Measurements from ENCODE around the gene AHRR. TPM values are rescaled to one million over a fixed set of nuclear protein-coding genes. Genes with fewer than 3 reads are reported as not detected.

The AHRR gene
- total and polyA plus RNA-seq, 2 of the 4 experiments (the other 2 are of a cell fraction) = 15.6 to 37.1 TPM

DNA sequence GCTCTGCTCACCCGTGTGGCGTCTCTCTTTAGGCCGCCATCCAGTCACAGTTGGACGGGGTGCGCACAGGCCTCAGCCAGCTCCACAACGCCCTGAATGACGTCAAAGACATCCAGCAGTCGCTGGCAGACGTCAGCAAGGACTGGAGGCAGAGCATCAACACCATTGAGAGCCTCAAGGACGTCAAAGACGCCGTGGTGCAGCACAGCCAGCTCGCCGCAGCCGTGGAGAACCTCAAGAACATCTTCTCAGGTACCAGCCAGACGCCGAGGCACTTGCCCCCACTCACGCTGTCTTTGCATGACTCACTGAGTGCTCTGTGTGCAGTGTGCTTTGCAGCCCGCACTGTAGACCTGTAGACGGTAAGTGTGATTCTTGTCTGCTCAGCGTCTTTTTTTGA lies 126.0 kb downstream of the AHRR start:
- H3K27me3 ChIP-seq (ENCODE audit: control insufficient read depth, insufficient read depth, low read length) = no peaks in the 10 kb centered on the region
- H3K4me1 ChIP-seq (ENCODE audit: control insufficient read depth, insufficient read depth, low read length) = peaks cover 7% of the 10 kb centered on the region; the same call in 1 of the 2 replicates
- H3K4me2 ChIP-seq (ENCODE audit: low read depth, low read length) = no peak overlapping the region
- no peak overlapping the region for H2AK9ac ChIP-seq (replicated peaks; ENCODE audit: low read depth, low read length, poor library complexity)
- no peak overlapping the region for H3K4me3 ChIP-seq (ENCODE audit: insufficient read depth, low read depth, low read length)
- peaks cover 15% of the 10 kb centered on the region; the same call in 1 of the 2 replicates for H4K20me1 ChIP-seq (ENCODE audit: insufficient read depth, low read length)
- H2BK20ac ChIP-seq (ENCODE audit: low read depth, low read length) = no peak overlapping the region
- no peak overlapping the region for H3K27ac ChIP-seq (ENCODE audit: insufficient read depth, low read length)
- H3K9me1 ChIP-seq (ENCODE audit: insufficient read depth, low read length) = no peaks in the 10 kb centered on the region; the same call in 1 of the 2 replicates
- no peak overlapping the region for H2BK5ac ChIP-seq (ENCODE audit: low read depth, low read length, poor library complexity, severe bottlenecking)
- TF ChIP-seq NFE2L2 (IDR thresholded peaks at IDR 0.05; ENCODE audit: low read depth, low read length) = no peak
- TF ChIP-seq POLR2A (IDR thresholded peaks at IDR 0.05; ENCODE audit: low read depth, low read length) = no peak
- no peak for TF ChIP-seq SMC3 (IDR thresholded peaks at IDR 0.05; ENCODE audit: low read depth, low read length)
- TF ChIP-seq BHLHE40 (IDR thresholded peaks at IDR 0.05; ENCODE audit: low read depth, low read length) = no peak
- no peak for TF ChIP-seq RCOR1 (IDR thresholded peaks at IDR 0.05; ENCODE audit: insufficient replicate concordance, low read length)
- TF ChIP-seq MXI1 (IDR thresholded peaks at IDR 0.05; ENCODE audit: borderline replicate concordance, low read depth, low read length) = no peak
- TF ChIP-seq RAD21 (IDR thresholded peaks at IDR 0.05; ENCODE audit: low read length) = no peak
- TF ChIP-seq MAFK (IDR thresholded peaks at IDR 0.05; ENCODE audit: low read depth, low read length) = no peak
- no peak for TF ChIP-seq MAZ (IDR thresholded peaks at IDR 0.05; ENCODE audit: borderline replicate concordance, low read depth, low read length)
- no peak for TF ChIP-seq CHD1 (IDR thresholded peaks at IDR 0.05; ENCODE audit: low read depth, low read length)
- TF ChIP-seq FOS (IDR thresholded peaks at IDR 0.05; ENCODE audit: low read depth, low read length) = no peak
- TF ChIP-seq, protein P1, sequence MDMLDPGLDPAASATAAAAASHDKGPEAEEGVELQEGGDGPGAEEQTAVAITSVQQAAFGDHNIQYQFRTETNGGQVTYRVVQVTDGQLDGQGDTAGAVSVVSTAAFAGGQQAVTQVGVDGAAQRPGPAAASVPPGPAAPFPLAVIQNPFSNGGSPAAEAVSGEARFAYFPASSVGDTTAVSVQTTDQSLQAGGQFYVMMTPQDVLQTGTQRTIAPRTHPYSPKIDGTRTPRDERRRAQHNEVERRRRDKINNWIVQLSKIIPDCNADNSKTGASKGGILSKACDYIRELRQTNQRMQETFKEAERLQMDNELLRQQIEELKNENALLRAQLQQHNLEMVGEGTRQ (IDR thresholded peaks at IDR 0.05; ENCODE audit: low read depth, low read length) = no peak
- no peak overlapping the region for H3K4ac ChIP-seq (ENCODE audit: low read depth, low read length)
- peaks cover 42 to 71% of the 10 kb centered on the region in 2 experiments for H3K79me1 ChIP-seq (ENCODE audit: low read depth in 1 of 2, low read length in 2 of 2)
- no peak overlapping the region for H3K56ac ChIP-seq (ENCODE audit: extremely low read depth, insufficient read depth, low read length)
- ATAC-seq (ENCODE audit: low read depth) = no peak
- no peak overlapping the region for H4K91ac ChIP-seq (ENCODE audit: insufficient read depth, low read depth, low read length)
- intact Hi-C loops (cut with micrococcal nuclease) (no loop called here), in situ Hi-C loops (cut with MboI; ENCODE audit: low sequenced_read_pairs) (no loop called here), dilution Hi-C loops (cut with HindIII; ENCODE audit: low sequenced_read_pairs, unreplicated experiment) (no loop called here)
- H3K18ac ChIP-seq (ENCODE audit: low read depth, low read length) = no peak overlapping the region
- 92% methylated on average over 14 of the region's 21 CpGs; no CpG with 5 or more reads in 1 of the 2 experiments for WGBS, 2 experiments (ENCODE audit: extremely low coverage in 2 of 2, insufficient read length in 1 of 2)
- ChIA-PET CTCF (interaction anchor here (0.6 to 1.3 kb wide), 5 partner anchors 17 to 129 kb away, joined by 3 to 5 read pairs (median 3); no protein-coding TSS in a partner anchor), POLR2A (ENCODE audit: unreplicated experiment) (no interaction called here)
- no peak overlapping the region for H3K9ac ChIP-seq (ENCODE audit: low read depth, low read length)
- no peak overlapping the region for H2BK120ac ChIP-seq (ENCODE audit: low read depth, low read length)
- H3K36me3 ChIP-seq (ENCODE audit: control insufficient read depth, insufficient read depth, low read length) = peaks cover 40% of the 10 kb centered on the region
- H4K8ac ChIP-seq (ENCODE audit: low read depth in 2 of 2, low read length in 2 of 2) = no peak overlapping the region
- no TSS peak for BruUV-seq (replicated peaks)
- no peak overlapping the region for H3K23ac ChIP-seq (ENCODE audit: low read depth, low read length)
- no peak for DNase-seq
- H2AK5ac ChIP-seq (ENCODE audit: low read depth, low read length) = no peak overlapping the region
- H2BK15ac ChIP-seq (ENCODE audit: low read depth, low read length) = no peak overlapping the region
- peaks cover 7% of the 10 kb centered on the region for H3K9me3 ChIP-seq (ENCODE audit: control insufficient read depth, insufficient read depth, low read length)
- H4K5ac ChIP-seq (ENCODE audit: low read depth, low read length) = no peak overlapping the region
- H3K14ac ChIP-seq (replicated peaks; ENCODE audit: low read depth, low read length) = no peak overlapping the region
- H2AFZ ChIP-seq (replicated peaks; ENCODE audit: low read length, poor library complexity) = no peak overlapping the region
